Muscle of leg (tissue), 11 donors: Measurements from ENCODE around the gene NLRP1. TPM values are rescaled to one million over a fixed set of nuclear protein-coding genes. Genes with fewer than 3 reads are reported as not detected.
A peak's percentile ranks its signal among the peaks of the same experiment; 100 is the strongest.

Experiments
- DNase-seq: peaks from one replicate; pipeline ENCODE4 v3.0.0; 2013
- H3K27ac ChIP-seq: one replicate; pipeline ENCODE4 v1.5.1; 2013; ENCODE audit warnings: mild to moderate bottlenecking, low read length, control low read depth
- H3K27me3 ChIP-seq: one replicate; pipeline ENCODE4 v1.6.1; 2013; ENCODE audit warnings: low read length; ENCODE audit not compliant: control insufficient read depth, insufficient read depth
- H3K36me3 ChIP-seq: one replicate; pipeline ENCODE4 v1.6.1; 2013; ENCODE audit warnings: low read length; ENCODE audit not compliant: control insufficient read depth, insufficient read depth
- H3K4me1 ChIP-seq: one replicate; pipeline ENCODE4 v1.6.1; 2013; ENCODE audit warnings: low read length; ENCODE audit not compliant: control insufficient read depth, insufficient read depth
- H3K4me3 ChIP-seq: one replicate; pipeline ENCODE4 v1.5.1; 2013; ENCODE audit warnings: low read length, control low read depth
- H3K9me3 ChIP-seq: replicated peaks from 2 replicates; pipeline ENCODE4 v1.6.1; 2013; ENCODE audit warnings: low read depth, low read length; ENCODE audit not compliant: control insufficient read depth
- WGBS: methylation state at CpG from one replicate; pipeline ENCODE4 v1.1.5; 2013; ENCODE audit warnings: missing lambda C conversion rate; ENCODE audit not compliant: insufficient coverage; 5-methylcytosine and 5-hydroxymethylcytosine counted together
- polyA plus RNA-seq, 8 donors: library from polyadenylated mRNA; unstranded; fragments of 120-200 nt; gene quantifications; one replicate each; pipeline versions ENCODE4 v1.2.1 to v1.2.3, GENCODE V29; 2013; ENCODE audit warnings: inconsistent platforms in 1 of 8, low replicate concordance in 1 of 8; ENCODE audit not compliant: insufficient read length in 8 of 8, insufficient read depth in 1 of 8
- total RNA-seq: library from RNA; stranded (reverse); fragments of 120-200 nt; gene quantifications from one replicate; pipeline ENCODE4 v1.2.4, GENCODE V29; 2013

NLRP1 gene
- total and polyA plus RNA-seq, 9 donors, result 53.6 to 77.2 (median 66.4) TPM

GRCh38 chr17:5509482-5509881 lies 74.8 kb downstream of the NLRP1 start:
- H3K4me3 ChIP-seq, result no peak overlapping the region
- H3K27ac ChIP-seq, result no peak overlapping the region
- H3K4me1 ChIP-seq, result peaks cover 8% of the 10 kb centered on the region
- H3K9me3 ChIP-seq, result no peaks in the 10 kb centered on the region
- H3K27me3 ChIP-seq, result no peaks in the 10 kb centered on the region
- no peaks in the 10 kb centered on the region for H3K36me3 ChIP-seq
- WGBS, result 100% methylated on average over 1 of the region's 8 CpGs
- no peak for DNase-seq

DNA sequence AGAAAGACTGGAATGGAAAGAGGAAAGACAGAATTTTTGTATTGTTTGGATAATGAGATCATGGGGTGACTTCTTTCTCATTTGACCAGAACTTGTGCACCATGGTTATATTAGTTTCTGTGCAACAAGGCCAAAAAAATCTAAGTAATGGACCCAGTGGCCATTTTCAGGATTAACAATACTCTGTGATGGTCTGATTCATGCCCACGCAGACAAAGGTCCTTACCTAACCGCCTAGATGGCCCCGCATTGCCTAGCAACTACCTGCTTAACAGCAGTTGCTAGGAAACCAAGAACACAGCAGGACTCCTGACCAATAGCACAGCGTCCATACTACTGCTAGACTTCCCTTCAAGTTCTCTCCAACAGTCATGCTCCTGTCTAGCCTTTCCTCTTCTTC lies 75.5 kb downstream of the NLRP1 start:
- Histone ChIP-seq H3K9me3 (no peaks in the 10 kb centered on the region), H3K27ac (no peak overlapping the region), H3K4me3 (no peak overlapping the region), H3K27me3 (no peaks in the 10 kb centered on the region), H3K4me1 (peaks cover 8% of the 10 kb centered on the region), H3K36me3 (no peaks in the 10 kb centered on the region)
- 23% methylated on average over 4 of the region's 4 CpGs for WGBS
- no peak for DNase-seq

- Histone ChIP-seq H3K27ac (no peak overlapping the region), H3K4me3 (no peak overlapping the region), H3K27me3 (no peaks in the 10 kb centered on the region), H3K36me3 (no peaks in the 10 kb centered on the region), H3K9me3 (no peaks in the 10 kb centered on the region), H3K4me1 (peaks cover 10% of the 10 kb centered on the region)
- DNase-seq, result no peak
- no CpG with 5 or more reads among the region's 5 CpGs for WGBS
Observed at GRCh38 chr17:5506307-5506706, 78.0 kb downstream of the NLRP1 start.

DNA sequence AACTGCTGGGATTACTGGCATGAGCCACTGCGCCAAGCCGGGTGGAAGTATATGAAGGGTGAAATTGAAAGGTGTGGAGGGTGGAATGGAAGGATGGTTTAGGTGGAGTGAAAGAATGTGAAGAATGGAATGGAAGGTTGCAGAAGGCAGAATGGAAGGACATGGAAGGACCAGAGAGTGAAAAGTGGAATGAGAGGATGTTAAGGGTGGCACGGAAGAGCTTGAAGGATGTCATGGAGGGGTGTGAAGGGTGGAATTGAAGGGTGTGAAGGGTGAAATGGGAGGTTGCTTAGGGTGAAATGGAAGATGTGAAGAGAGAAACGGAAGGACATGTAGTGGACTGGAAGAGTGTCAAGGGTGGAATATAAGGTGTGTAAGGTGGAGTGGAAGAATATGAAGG lies 81.8 kb downstream of the NLRP1 start:
- Histone ChIP-seq H3K4me3 (no peak overlapping the region), H3K27ac (no peak overlapping the region), H3K9me3 (no peaks in the 10 kb centered on the region), H3K36me3 (peaks cover 6% of the 10 kb centered on the region), H3K4me1 (peaks cover 25% of the 10 kb centered on the region), H3K27me3 (no peaks in the 10 kb centered on the region)
- WGBS, result 88% methylated on average over 4 of the region's 4 CpGs
- no peak for DNase-seq

- WGBS, result 55% methylated on average over 2 of the region's 8 CpGs
- Histone ChIP-seq H3K4me3 (no peak overlapping the region), H3K36me3 (peaks cover 6% of the 10 kb centered on the region), H3K27me3 (no peaks in the 10 kb centered on the region), H3K9me3 (no peaks in the 10 kb centered on the region), H3K4me1 (peaks cover 25% of the 10 kb centered on the region), H3K27ac (peak overlapping the region; percentile 68)
- peak; percentile 10 for DNase-seq
Observed at GRCh38 chr17:5501685-5502084, 82.6 kb downstream of the NLRP1 start.

GRCh38 chr17:5500589-5501391 lies 83.5 kb downstream of the NLRP1 start:
- under 1% methylated on average over 65 of the region's 67 CpGs for WGBS
- H3K4me1 ChIP-seq, result peaks cover 25% of the 10 kb centered on the region
- peak overlapping the region; percentile 69 for H3K4me3 ChIP-seq
- H3K36me3 ChIP-seq, result peaks cover 6% of the 10 kb centered on the region
- peak overlapping the region; percentile 80 for H3K27ac ChIP-seq
- DNase-seq, result peak; percentile 97
- no peaks in the 10 kb centered on the region for H3K9me3 ChIP-seq
- no peaks in the 10 kb centered on the region for H3K27me3 ChIP-seq

GRCh38 chr17:5500247-5500588 lies 84.1 kb downstream of the NLRP1 start:
- 0% methylated on average over 5 of the region's 18 CpGs for WGBS

DNA sequence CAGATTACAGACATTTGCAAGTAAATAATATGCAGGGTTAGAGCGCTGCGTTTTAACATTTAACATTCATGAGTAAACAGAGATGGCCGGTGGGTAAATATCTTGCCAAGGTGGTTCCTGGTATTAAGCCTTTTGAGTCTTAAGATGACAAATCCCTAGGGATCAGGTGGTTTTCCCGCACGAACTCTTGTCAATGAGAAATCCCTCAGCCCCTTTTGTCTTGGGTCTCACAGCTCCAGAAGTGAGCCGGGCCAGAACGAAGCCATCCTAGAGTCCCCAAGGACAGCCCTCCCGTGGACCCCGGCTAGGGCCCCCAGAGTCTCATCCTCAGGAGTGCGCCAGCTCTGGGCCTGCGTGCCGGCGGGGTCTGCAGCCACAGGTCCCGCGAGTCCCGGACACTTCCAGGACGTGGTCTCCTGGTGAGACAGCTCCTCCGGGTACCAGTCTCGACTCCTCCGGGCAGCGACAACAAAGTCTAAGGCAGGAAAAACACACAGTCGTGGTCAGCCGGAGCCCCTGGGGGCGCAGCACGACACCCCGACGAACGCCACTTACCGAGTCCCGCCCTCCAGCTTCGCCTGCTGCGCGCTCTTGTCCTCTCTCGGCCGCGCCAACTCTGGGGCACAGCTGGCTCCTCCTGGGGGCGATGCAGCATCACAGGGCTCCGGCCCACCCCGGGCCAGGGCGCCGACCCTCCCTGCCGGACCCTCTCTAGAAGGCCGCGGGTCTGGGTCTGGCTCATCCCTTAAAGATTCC lies 84.7 kb downstream of the NLRP1 start:
- no peaks in the 10 kb centered on the region for H3K9me3 ChIP-seq
- peaks cover 6% of the 10 kb centered on the region for H3K36me3 ChIP-seq
- peak overlapping the region; percentile 69 for H3K4me3 ChIP-seq
- H3K4me1 ChIP-seq, result peaks cover 22% of the 10 kb centered on the region
- DNase-seq, result peak; percentile 45
- peak overlapping the region; percentile 5 for H3K27ac ChIP-seq
- WGBS, result 5% methylated on average over 36 of the region's 44 CpGs
- no peaks in the 10 kb centered on the region for H3K27me3 ChIP-seq

More at GRCh38 chr17:5500247-5500588, 84.1 kb downstream of the NLRP1 start:
- H3K27me3 ChIP-seq, result no peaks in the 10 kb centered on the region
- H3K4me1 ChIP-seq, result peaks cover 25% of the 10 kb centered on the region
- peak overlapping the region; percentile 69 for H3K4me3 ChIP-seq
- DNase-seq, result no peak
- H3K9me3 ChIP-seq, result no peaks in the 10 kb centered on the region
- peaks cover 6% of the 10 kb centered on the region for H3K36me3 ChIP-seq
- peak overlapping the region; percentile 80 for H3K27ac ChIP-seq

DNA sequence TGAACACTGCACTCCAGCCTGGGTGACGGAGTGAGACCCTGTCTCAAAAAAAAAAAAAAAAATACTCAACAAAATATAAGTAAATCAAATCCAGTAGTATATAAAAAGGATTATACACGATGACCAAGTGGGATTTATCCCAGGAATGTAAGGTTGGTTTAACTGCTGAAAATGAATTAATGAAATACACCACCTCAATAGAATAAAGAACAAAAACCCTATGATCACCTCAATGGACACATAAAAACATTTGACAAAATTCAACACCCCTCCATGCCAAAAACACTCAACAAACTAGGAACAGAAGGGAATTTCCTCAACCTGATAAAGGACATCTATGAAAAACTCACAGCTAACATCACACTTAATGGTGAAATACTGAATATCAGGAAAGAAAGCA lies 91.3 kb downstream of the NLRP1 start:
- no peak for DNase-seq
- H3K27ac ChIP-seq, result no peak overlapping the region
- no CpG with 5 or more reads among the region's 2 CpGs for WGBS

GRCh38 chr17:5488752-5489151 lies 95.6 kb downstream of the NLRP1 start:
- WGBS, result 79% methylated on average over 4 of the region's 8 CpGs

More for the DNA sequence above, 91.3 kb downstream of the NLRP1 start:
- H3K27me3 ChIP-seq, result no peaks in the 10 kb centered on the region
- no peaks in the 10 kb centered on the region for H3K4me1 ChIP-seq
- peaks cover 15% of the 10 kb centered on the region for H3K36me3 ChIP-seq
- no peak overlapping the region for H3K4me3 ChIP-seq
- H3K9me3 ChIP-seq, result no peaks in the 10 kb centered on the region

More at GRCh38 chr17:5488752-5489151, 95.6 kb downstream of the NLRP1 start:
- no peaks in the 10 kb centered on the region for H3K27me3 ChIP-seq
- H3K9me3 ChIP-seq, result no peaks in the 10 kb centered on the region
- H3K4me3 ChIP-seq, result no peak overlapping the region
- peaks cover 23% of the 10 kb centered on the region for H3K36me3 ChIP-seq
- peaks cover 13% of the 10 kb centered on the region for H3K4me1 ChIP-seq
- DNase-seq, result no peak
- no peak overlapping the region for H3K27ac ChIP-seq
